GM21717 (cell line): ENCODE results near the gene EBF3.

Experiments
- ATAC-seq: cut with Tn5 transposase; IDR thresholded peaks from one replicate; pipeline ENCODE4 v1.9.1; 2021; ENCODE audit warnings: mild to moderate bottlenecking, moderate library complexity; ENCODE audit not compliant: unreplicated experiment

EBF3 gene

GRCh38 chr10:129811208-129811607, 152.9 kb downstream of the EBF3 start:
- ATAC-seq = no peak

- no peak for ATAC-seq
Measured at GRCh38 chr10:129809841-129810240, 154.2 kb downstream of the EBF3 start.

GRCh38 chr10:129809431-129809830, 154.6 kb downstream of the EBF3 start:
- no peak for ATAC-seq

- no peak for ATAC-seq
Measured at GRCh38 chr10:129808092-129808983, 155.7 kb downstream of the EBF3 start.

GRCh38 chr10:129807211-129807610, 156.9 kb downstream of the EBF3 start:
- ATAC-seq = no peak

GRCh38 chr10:129800796-129801340, 163.2 kb downstream of the EBF3 start:
- no peak for ATAC-seq

- no peak for ATAC-seq
Measured at GRCh38 chr10:129799942-129800341, 164.1 kb downstream of the EBF3 start.

- ATAC-seq = no peak
Measured at GRCh38 chr10:129796710-129797420, 167.2 kb downstream of the EBF3 start.

- no peak for ATAC-seq
Measured at GRCh38 chr10:129793996-129794395, 170.1 kb downstream of the EBF3 start.

GRCh38 chr10:129793479-129793878, 170.6 kb downstream of the EBF3 start:
- ATAC-seq = no peak

- no peak for ATAC-seq
Measured at GRCh38 chr10:129792864-129793263, 171.2 kb downstream of the EBF3 start.

GRCh38 chr10:129792141-129792540, 171.9 kb downstream of the EBF3 start:
- no peak for ATAC-seq

GRCh38 chr10:129790715-129791446, 173.2 kb downstream of the EBF3 start:
- ATAC-seq = no peak

GRCh38 chr10:129788215-129788614, 175.9 kb downstream of the EBF3 start:
- ATAC-seq = no peak

- no peak for ATAC-seq
Measured at GRCh38 chr10:129787557-129787956, 176.5 kb downstream of the EBF3 start.

GRCh38 chr10:129786216-129786615, 177.9 kb downstream of the EBF3 start:
- ATAC-seq = no peak

GRCh38 chr10:129785536-129785981, 178.5 kb downstream of the EBF3 start:
- ATAC-seq = no peak
